GM18867 (cell line): ENCODE measurements around the gene TP73.

Experiments used
- ATAC-seq: cut with Tn5 transposase; IDR thresholded peaks from one replicate; pipeline ENCODE4 v1.9.1; 2021; ENCODE audit warnings: mild to moderate bottlenecking, moderate library complexity; ENCODE audit not compliant: unreplicated experiment

TP73 gene

DNA sequence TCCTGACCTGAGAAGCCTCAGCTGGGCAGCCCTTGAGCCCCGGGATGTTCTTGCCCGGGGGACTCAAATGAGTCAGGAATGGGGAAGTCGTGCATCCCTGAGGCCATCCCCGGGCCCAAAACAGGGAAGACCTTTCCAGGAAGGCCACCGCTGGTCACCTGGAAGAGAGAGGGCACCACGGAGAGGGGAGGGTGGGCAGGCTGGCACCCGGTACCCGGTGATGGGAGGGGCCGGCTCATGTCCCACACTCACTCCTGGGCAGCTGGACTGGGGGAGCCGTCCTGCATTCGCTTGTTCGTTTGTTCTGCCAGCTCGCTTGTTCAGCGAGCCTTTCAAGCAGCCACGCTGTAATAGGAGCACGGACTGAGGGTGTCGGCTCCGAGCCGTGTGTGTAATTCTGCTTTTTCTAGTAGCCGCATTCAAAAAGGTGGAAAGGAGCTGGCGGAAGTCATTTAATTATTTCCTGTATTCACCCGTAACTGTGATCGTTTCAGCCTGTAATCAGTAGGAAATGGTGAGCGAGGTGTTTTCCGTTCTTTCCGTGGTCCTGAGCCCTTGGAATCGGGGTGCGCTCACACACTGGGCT lies 51.6 kb downstream of the TP73 start:
- ATAC-seq: no peak

GRCh38 chr1:3705341-3705950 lies 53.1 kb downstream of the TP73 start:
- ATAC-seq: no peak

DNA sequence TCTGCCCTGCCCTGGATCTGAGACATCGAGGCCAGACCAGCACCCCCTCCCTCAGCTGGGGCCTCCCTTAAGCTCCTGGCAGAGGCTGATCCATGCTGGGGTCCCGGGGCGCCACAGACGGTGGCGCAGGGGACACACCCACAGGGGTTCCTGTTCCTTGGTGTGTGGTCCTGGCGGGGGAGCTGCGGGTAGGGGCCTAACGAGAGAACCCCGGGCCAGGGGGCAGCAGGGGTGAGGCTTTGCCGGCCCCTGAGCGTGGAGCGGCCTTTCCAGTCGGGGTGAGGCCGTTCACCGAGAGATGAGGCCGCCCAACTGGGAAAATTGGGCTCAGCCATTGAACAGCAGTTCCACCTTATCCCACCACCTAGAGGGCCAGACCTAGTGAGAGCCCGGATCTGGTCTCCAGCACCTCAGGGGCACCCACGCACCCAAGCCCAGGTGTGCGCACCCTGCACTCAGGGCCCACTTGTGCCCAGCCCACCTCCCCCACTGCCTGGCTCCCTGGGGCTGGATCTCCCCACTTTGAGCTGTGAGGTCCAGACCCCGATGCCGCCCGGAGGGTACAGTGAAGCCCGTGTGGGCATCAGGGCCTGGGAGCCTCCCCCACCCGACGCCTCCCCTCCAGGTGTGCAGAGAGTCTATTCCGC lies 54.5 kb downstream of the TP73 start:
- ATAC-seq: no peak

GRCh38 chr1:3707298-3707938 lies 55.1 kb downstream of the TP73 start:
- ATAC-seq: no peak

DNA sequence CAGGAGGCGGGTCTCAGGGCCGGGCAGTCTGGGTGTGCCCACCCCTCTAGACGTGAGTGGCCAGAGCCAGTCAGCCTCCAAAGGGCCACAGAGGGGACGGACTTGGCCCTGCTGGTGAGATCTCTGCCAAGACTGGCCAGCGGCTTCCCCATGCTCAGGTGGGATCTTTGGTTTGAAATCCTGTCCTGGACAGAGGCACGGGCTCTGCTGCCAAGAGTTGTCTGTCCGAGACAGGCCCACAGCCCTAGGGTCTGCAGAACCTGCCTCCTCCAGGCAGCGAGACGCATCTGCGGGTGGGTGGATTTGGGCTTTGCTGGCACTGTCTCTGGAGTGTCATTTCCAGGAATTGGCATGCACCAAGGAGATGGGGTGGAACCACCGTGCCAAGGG lies 55.6 kb downstream of the TP73 start:
- no peak for ATAC-seq

DNA sequence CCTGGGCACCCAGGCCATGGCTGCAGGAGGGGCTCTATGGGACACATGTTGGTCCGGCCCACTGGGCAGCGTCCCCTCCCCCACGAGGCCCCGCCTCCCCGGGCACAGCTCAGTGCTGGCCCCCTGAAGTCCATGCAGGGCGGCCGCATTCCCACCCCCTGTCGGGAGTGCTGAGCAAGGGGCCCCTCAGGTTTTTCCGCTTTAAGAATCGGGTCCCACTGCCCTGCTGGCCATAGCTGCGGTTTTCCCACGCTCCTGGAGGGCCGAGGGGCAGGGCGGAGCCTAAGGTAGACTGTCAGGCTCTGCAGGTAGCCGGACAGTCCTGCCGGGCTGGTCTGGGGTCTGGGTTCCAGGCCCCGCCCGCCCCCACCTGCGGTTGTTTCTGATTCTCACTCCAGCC lies 56.5 kb downstream of the TP73 start:
- no peak for ATAC-seq

GRCh38 chr1:3710251-3710650 lies 57.9 kb downstream of the TP73 start:
- no peak for ATAC-seq

DNA sequence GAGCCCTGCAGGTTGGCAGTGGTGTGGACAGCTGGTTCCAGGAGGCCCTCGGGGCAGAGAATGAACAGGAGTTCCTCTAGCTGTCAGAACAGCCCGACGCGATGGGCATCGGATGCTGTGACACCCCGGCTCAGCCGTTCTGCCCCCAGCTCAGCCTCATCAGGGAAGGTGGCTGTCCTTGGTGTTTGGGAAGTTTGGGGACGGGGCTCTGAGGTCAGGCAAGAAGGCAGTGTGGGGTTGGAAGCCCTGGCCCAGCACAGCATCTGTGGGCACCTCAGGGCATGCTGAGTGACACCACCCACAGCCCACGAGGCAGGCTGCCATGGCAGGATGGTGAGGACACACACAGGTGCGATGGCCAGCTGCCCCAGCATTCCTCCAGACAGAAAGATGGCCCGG lies 59.1 kb downstream of the TP73 start:
- ATAC-seq: no peak

DNA sequence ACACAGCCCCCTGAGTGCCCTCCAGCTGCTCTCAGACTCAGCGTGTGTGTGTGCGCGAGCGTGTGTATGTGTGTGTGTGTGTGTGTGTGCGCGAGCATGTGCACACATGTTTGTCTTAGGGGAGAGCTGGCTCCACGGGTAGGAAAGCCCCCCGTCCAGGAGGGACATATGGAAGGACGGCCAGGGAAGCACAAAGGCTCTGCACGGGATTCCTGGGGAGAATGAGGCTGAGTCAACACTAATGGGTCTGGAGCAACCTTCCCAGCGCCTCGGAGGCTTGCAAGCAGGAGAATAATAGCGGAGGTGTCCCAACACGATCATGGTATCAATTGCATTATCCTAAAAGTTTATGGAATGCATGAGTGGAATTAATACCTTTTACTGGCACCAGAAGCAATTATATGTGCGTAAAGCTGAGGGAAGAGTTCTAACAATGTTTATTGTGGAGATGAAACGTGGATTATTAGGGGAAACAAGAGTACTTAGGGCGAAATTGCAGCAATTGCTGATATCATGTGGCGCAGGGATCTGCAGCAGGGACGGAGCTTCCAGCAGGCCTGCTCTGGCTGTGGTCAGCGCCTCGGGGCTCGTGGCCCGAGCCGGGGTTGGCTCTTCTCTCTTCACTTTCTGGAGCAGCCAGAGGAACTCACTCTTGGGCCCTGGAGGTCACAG lies 59.6 kb downstream of the TP73 start:
- ATAC-seq: no peak

GRCh38 chr1:3712573-3713535 lies 60.5 kb downstream of the TP73 start:
- no peak for ATAC-seq

GRCh38 chr1:3713840-3714239 lies 61.5 kb downstream of the TP73 start:
- ATAC-seq: no peak

GRCh38 chr1:3714284-3714741 lies 62.0 kb downstream of the TP73 start:
- ATAC-seq: no peak

GRCh38 chr1:3714814-3715213 lies 62.5 kb downstream of the TP73 start:
- no peak for ATAC-seq

GRCh38 chr1:3716351-3716750 lies 64.0 kb downstream of the TP73 start:
- ATAC-seq: no peak

- no peak for ATAC-seq
Measured at GRCh38 chr1:3717041-3717714, 64.9 kb downstream of the TP73 start.

DNA sequence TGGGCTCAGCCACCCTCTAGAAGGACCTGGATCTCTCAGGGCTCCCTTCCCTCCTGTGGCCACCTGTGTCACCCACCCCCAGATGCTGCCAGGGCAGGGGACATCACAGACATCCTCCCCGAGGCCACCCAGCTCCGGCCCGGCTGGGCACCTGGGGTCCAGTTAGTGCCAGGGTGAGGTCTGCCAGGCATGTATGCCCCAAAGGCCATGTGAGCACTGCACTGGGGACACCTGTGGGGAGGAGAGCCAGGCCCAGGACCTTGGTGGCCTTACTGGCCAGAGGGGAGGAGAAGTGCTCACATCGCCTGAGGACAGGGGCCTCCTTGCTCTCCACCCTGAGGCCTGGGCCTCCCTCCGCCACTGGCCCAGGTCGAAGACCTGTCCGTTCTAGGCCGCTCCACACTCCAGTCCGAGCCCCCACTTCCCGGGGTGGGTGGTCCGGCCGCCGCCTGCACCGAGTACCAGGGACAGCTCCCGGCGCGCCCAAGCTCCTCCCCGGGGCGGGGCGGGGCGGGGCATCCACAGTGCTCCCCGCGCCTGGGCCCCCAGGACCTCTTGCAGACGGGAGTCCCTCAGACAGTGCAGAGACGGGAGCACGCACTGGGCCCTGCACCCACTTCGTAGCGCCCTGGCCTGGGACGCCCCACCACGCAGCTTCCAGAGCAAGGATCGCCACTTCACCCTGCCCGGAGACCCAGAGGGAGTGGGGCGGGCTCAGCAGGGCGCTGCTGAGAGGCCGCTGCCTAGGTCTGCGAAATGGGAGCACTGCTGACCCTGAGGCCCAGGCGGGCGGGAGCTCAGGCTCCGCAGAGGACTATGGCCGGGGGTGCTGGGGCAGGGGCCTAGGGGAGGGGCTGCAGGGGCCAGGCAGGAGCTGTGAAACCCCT lies 65.6 kb downstream of the TP73 start:
- no peak for ATAC-seq

DNA sequence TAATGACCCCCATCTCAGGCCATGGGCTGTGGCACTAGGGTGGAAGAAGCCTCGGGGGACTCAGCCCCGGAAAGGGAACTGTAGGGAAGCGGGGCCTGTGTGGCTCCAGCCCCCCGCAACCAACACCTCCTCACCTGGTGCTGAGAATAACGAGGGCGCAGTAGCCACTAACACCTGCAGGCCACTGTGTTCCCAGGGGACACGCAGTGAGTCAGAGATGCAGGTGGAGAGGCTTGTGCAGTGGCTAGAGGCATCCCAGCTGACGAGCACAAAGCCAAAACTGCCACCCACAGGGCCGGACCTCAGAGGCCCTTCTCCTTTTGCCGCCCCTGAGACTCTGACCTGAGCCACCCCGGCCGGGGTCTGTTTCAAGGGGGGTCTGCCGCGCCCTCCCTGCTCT lies 66.4 kb downstream of the TP73 start:
- ATAC-seq: no peak

- no peak for ATAC-seq
Measured at GRCh38 chr1:3721955-3722465, 69.7 kb downstream of the TP73 start.

- ATAC-seq: no peak
Measured at GRCh38 chr1:3722846-3723245, 70.5 kb downstream of the TP73 start.
